ENCODE measurements around the gene LY6G5B.

LY6G5B gene

GRCh38 chr6:31669676-31670075, at the start of gene LY6G5B:
LY6G5B (plus strand) TSS chr6:31669976; CDS start chr6:31670951, 975 bp downstream.
- no peak within 1 kb of the TSS for H3K4me3 ChIP-seq (ENCODE audit: low read length)
- no peak for DNase-seq (ENCODE audit: low read depth)
- no peak for TF ChIP-seq CTCF (IDR thresholded peaks at IDR 0.05; ENCODE audit: insufficient read depth, low read depth, low read length, missing control alignments)

- no peak for DNase-seq (ENCODE audit: low read depth)
- H3K4me3 ChIP-seq (ENCODE audit: low read length): peak within 1 kb of the TSS; percentile 82
- TF ChIP-seq CTCF (IDR thresholded peaks at IDR 0.05; ENCODE audit: insufficient read depth, low read depth, low read length, missing control alignments): no peak
These were observed 49.0 kb upstream of the LY6G5B start, which contains the start of gene PRRC2A for GRCh38 chr6:31620586-31621319. PRRC2A (plus strand) TSS chr6:31620715; CDS start chr6:31622790, 2,075 bp downstream.

- no peak for TF ChIP-seq CTCF (IDR thresholded peaks at IDR 0.05; ENCODE audit: insufficient read depth, low read depth, low read length, missing control alignments)
- H3K4me3 ChIP-seq (ENCODE audit: low read length): peak overlapping the region; percentile 82
- DNase-seq (ENCODE audit: low read depth): no peak
These were observed 48.3 kb upstream of the LY6G5B start for GRCh38 chr6:31621320-31621939.

GRCh38 chr6:31621991-31622390, 47.8 kb upstream of the LY6G5B start:
- H3K4me3 ChIP-seq (ENCODE audit: low read length): peak overlapping the region; percentile 82
- DNase-seq (ENCODE audit: low read depth): peak; percentile 25
- no peak for TF ChIP-seq CTCF (IDR thresholded peaks at IDR 0.05; ENCODE audit: insufficient read depth, low read depth, low read length, missing control alignments)

GRCh38 chr6:31622684-31623091, 47.1 kb upstream of the LY6G5B start:
- DNase-seq (ENCODE audit: low read depth): peak; percentile 76
- peak overlapping the region; percentile 82 for H3K4me3 ChIP-seq (ENCODE audit: low read length)
- TF ChIP-seq CTCF (IDR thresholded peaks at IDR 0.05; ENCODE audit: insufficient read depth, low read depth, low read length, missing control alignments): no peak

- H3K4me3 ChIP-seq (ENCODE audit: low read length): no peak overlapping the region
- TF ChIP-seq CTCF (IDR thresholded peaks at IDR 0.05; ENCODE audit: insufficient read depth, low read depth, low read length, missing control alignments): no peak
- no peak for DNase-seq (ENCODE audit: low read depth)
These were observed 45.7 kb upstream of the LY6G5B start for GRCh38 chr6:31624070-31624469.
